EH (cell line): ENCODE data around the gene AKAP17A.
A peak's percentile ranks its signal among the peaks of the same experiment; 100 is the strongest.

Source experiments
- DNase-seq: peaks from one replicate; pipeline ENCODE4 v3.0.0-alpha.2; 2015; ENCODE audit warnings: low read depth

Gene AKAP17A

GRCh38 chrX:1582686-1583437 is 8.5 kb upstream of the AKAP17A start:
- peak; percentile 59 for DNase-seq

DNA sequence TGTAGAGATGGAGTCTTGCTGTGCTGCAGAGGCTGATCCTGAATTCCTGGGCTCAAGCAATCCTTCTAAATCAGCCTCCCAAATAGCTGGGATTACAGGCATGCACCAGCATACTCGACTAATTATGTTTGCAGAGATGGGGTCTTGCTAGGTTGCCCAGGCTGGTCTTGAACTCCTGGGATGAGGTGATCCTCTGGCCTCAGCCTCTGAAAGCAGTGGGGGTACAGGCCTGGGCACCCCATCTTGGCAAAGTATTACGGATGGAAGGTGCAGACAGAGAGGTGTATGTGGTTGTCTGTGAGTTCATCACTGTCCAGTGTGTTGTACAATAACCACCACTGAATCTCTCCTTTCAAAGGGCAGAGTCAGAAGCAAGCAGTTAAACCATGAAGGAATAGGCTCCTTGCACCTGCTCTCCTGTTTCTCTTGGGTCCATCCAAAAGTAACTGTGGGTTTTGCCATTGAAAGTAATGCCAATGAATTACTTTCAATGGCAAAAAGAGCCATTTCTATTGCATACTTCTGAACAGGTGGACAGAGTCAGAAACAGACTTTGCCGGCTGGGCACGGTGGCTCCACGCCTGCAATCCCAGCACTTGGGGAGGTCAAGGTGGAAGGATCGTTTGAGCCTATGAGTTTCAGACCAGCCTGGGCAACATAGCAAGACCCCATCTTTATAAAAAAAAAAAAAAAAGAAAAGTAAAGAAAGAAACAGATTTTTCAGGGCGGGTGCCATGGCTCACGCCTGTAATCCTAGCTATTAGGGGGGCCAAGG is 7.0 kb upstream of the AKAP17A start:
- DNase-seq: no peak

DNA sequence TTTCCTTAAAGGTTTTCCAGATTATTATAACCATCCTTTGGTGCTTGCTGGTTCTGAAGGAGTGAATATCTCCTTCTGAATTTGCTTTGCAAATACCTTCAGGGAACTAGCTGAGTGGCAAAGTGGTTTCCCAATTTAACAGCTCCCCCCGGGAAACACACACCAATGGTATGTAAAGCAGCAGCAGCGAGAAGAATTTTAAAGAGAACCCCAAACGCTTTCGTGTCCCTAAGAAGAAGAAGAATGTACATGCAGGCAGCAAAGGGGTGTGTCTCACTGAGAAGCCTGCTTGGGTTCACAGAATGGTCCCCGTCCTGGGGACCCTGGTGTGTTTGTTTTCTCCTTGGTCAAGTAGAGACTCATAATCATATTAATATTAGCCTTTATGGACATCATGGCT is 4.2 kb upstream of the AKAP17A start:
- peak; percentile 21 for DNase-seq

- DNase-seq: no peak
Measured at GRCh38 chrX:1589356-1590130, 1.9 kb upstream of the AKAP17A start.

- DNase-seq: peak; percentile 25
Measured at GRCh38 chrX:1591863-1592469, 562 bp downstream of the AKAP17A start.

GRCh38 chrX:1592470-1593142 is 1.2 kb downstream of the AKAP17A start:
- DNase-seq: peak; percentile 41

- no peak for DNase-seq
Measured at GRCh38 chrX:1593286-1594271, 2.2 kb downstream of the AKAP17A start.

DNA sequence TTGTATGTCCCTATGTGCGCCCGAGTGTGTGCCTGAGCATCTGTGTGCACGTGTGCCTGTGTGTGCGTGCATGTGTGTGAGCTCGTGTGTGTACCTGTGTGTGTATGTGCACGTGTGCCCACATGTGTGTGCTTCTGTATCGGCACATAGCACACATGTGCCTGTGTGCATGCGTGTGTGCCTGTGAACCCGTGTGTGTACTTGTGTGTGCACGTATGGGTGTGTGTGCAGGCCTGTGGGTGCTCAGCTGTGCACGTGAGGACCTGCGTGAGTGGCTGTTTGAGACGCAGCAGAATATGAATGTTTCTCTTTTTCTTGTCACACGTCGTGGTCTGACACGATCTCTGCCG is 4.3 kb downstream of the AKAP17A start:
- no peak for DNase-seq

GRCh38 chrX:1596676-1597344 is 5.4 kb downstream of the AKAP17A start:
- DNase-seq: no peak

DNA sequence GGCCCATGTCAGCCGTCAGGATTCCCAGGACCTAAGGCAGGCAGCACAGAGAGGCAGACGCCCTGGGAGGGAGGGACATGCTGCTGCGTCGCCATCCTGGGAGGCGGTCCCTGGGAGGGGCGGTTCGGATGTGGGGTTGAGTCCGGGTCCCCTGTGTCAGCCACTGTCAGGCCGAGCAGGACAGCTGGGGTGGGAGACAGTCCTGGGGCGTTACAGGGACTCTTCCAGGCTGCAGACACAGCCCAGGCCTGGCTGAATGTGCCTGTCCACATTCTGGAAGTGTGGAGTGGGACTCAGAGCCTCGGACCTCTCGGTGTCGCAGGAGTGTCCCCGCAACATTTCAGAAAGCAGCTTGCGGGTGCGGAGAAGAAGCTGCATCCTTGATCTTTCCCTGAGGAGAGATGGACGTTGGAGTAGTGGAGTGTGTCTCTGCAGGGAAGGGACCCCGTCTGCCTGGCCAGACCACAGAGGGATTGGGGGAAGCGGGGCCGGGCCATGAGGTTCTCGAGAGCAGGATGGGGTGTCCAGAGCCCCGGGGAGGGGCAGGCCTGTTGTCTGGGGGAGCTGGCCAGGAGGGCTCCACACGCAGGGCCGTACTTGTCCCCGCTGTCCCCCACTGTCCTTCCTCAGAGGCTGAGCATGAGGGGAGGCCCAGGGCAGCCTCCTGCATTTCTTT is 6.1 kb downstream of the AKAP17A start:
- DNase-seq: no peak

DNA sequence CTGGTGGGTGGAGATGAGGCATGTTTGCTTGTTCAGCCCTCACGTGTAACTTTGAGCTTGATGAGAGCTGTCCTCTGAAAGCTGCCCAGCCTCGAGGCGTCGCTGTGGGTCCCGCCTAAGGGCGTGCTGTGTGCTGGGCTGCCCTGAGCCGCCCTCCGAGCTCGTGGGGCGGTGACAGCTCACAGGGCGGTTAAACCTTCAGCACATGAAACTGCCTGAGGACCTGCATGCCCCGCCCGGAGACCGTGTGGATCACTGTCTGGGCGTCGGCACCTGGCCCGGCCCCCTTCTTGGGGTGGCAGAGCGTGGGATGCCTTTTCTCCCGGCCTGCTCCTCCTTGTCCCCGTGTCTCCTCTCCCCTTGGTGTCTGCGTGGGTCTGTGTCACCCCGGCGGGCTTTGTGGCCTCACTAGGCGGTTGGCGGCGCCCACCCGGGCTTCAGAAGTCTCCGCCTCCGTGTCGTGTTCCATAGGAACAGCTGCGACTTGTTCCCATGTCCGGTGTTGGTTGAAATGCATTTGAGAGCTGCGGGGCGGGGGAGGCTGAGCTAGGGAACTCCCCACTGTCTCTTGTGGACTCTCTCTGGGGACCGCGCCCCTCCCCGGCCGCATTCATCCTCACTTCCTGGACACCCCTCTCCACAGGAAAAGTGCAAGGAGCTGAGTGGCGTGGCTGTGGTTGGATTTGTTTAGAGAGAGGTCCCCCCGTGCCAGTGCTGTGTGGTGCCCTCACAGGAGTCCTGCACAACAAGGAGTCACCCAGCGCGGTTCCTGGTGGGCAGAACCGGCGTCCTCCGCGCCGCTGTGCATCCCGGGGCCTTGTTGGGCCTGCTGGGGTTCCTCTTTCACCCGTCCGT is 6.8 kb downstream of the AKAP17A start:
- DNase-seq: no peak

- no peak for DNase-seq
Measured at GRCh38 chrX:1598876-1599790, 7.7 kb downstream of the AKAP17A start.

DNA sequence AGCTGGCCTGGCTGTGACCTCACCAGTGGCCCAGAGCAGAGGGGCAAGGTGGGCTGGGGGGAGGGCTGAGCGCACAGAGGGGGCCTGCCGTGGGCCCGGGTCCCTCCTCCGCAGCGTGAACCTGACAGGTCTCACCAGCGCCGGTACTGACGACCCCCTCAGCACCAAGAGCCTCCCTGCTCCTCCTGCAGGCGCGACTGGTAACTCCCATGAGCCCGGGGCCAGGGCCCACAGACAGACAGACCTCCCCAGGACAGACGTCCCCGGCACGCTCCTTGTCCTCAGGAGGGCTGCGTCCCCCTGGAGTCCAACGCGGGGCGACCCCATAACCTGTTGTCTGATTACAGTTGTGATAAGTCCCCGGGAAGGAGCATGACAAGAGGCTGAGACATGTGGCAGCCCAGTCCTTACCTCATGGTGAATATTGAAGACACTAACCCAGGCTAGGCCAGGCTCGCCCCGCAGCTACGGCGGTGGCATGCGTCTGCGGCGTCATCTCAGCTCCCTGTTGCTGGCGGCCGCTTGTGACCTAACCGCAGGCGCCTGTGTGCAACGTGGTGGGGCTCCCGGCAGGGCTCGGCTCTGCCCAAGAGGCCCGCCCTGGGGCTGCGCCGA is 8.5 kb downstream of the AKAP17A start:
- DNase-seq: no peak

GRCh38 chrX:1600406-1601050 is 9.1 kb downstream of the AKAP17A start:
- no peak for DNase-seq

GRCh38 chrX:1601051-1601767 is 9.8 kb downstream of the AKAP17A start:
- no peak for DNase-seq

- DNase-seq: no peak
Measured at GRCh38 chrX:1601768-1602085, 10.3 kb downstream of the AKAP17A start.
